Large intestine (tissue), 3 donors: Measurements from ENCODE around the gene RASSF1. TPM values are rescaled to one million over a fixed set of nuclear protein-coding genes. Genes with fewer than 3 reads are reported as not detected.
A peak's percentile ranks its signal among the peaks of the same experiment; 100 is the strongest.

Experiments
- DNase-seq, 2 donors: peaks; one replicate each; pipeline versions ENCODE4 v3.0.0 to v3.0.0-alpha.2; 2013
- H3K27ac ChIP-seq: one replicate; pipeline ENCODE4 v1.5.1; 2013; ENCODE audit warnings: low read length
- H3K27me3 ChIP-seq: 2 replicates; pipeline ENCODE4 v1.6.1; 2013; ENCODE audit warnings: low read length; ENCODE audit not compliant: control insufficient read depth, insufficient read depth
- H3K36me3 ChIP-seq: 2 replicates; pipeline ENCODE4 v1.6.1; 2013; ENCODE audit warnings: low read length; ENCODE audit not compliant: control insufficient read depth, insufficient read depth
- H3K4me1 ChIP-seq: one replicate; pipeline ENCODE4 v1.6.1; 2013; ENCODE audit warnings: low read length; ENCODE audit not compliant: control insufficient read depth, insufficient read depth
- H3K4me3 ChIP-seq: one replicate; pipeline ENCODE4 v1.5.1; 2013; ENCODE audit warnings: low read length
- H3K9me3 ChIP-seq: one replicate; pipeline ENCODE4 v1.6.1; 2013; ENCODE audit warnings: mild to moderate bottlenecking, low read depth, low read length, moderate library complexity; ENCODE audit not compliant: control insufficient read depth
- WGBS: methylation state at CpG from one replicate; pipeline ENCODE4 v1.1.5; 2013; ENCODE audit warnings: low lambda C conversion rate; ENCODE audit not compliant: insufficient coverage; 5-methylcytosine and 5-hydroxymethylcytosine counted together
- polyA plus RNA-seq: library from polyadenylated mRNA; unstranded; fragments of 120-200 nt; gene quantifications from one replicate; pipeline ENCODE4 v1.2.1, GENCODE V29; 2013

RASSF1 gene
- polyA plus RNA-seq, 1 donor, result 19.5 TPM

DNA sequence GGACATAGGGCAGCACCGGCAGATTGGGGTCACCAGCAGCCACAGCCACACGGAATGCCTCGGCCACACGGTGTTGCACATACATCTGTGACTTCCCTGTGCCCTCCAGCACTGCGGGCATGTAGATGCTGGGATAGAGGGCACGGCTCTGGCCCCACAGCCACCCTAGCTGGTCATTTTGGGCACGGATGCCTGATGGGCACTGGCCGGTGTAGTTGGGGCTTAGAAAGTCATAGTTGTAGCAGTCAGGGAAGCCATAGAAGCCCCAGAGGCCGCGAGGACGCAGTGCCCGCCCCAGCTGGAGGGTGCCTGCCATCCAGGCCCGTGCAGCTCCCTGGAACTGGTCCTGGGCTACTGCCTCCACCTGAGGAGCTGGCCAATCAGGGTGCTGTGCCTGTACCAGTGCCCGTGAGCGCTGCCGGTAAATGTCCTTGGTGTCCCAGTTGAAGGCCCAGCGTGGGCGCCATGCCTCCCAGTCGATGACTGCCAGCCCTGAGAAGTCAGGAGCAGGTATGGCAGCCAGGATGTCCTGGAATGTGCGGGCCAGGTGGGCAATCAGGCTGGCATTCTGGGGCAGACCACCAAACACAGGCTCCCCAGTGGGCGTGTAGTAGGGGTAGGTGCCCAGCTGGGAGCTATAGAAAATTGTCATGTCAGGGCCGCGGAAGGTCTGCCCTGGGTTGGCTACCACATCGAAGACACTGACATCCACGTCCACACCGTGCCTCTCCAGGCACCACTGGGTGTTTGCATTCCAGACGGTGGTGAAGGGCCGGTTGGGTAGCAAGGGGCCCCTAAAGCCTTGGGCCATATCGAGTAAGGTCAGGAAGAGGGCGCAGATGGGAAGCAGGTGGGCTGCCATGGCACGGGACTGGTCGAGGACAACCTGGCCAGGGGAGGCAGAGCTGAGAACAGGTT is 38.3 kb downstream of the RASSF1 start:
- Histone ChIP-seq H3K9me3 (peaks cover 2% of the 10 kb centered on the region), H3K4me3 (no peak overlapping the region), H3K27me3 (no peaks in the 10 kb centered on the region), H3K4me1 (peaks cover 39% of the 10 kb centered on the region), H3K27ac (peak overlapping the region; percentile 49), H3K36me3 (no peaks in the 10 kb centered on the region)
- no CpG with 5 or more reads among the region's 32 CpGs for WGBS
- no peak for DNase-seq

- peaks cover 39% of the 10 kb centered on the region for H3K4me1 ChIP-seq
- no peak for DNase-seq
- no peak overlapping the region for H3K4me3 ChIP-seq
Observed at GRCh38 chr3:50300681-50301254, 39.9 kb downstream of the RASSF1 start.

GRCh38 chr3:50299929-50300680 is 40.5 kb downstream of the RASSF1 start:
- Histone ChIP-seq H3K4me3 (peak overlapping the region; percentile 47), H3K27ac (peak overlapping the region; percentile 69), H3K27me3 (no peaks in the 10 kb centered on the region), H3K4me1 (peaks cover 39% of the 10 kb centered on the region), H3K36me3 (no peaks in the 10 kb centered on the region), H3K9me3 (no peaks in the 10 kb centered on the region)
- peak in 1 of 2 donors; percentile 37 for DNase-seq
- WGBS, result no CpG with 5 or more reads among the region's 12 CpGs

More at GRCh38 chr3:50300681-50301254, 39.9 kb downstream of the RASSF1 start:
- no peaks in the 10 kb centered on the region for H3K9me3 ChIP-seq
- no peaks in the 10 kb centered on the region for H3K36me3 ChIP-seq
- peak overlapping the region; percentile 69 for H3K27ac ChIP-seq
- WGBS, result no CpG with 5 or more reads among the region's 6 CpGs
- H3K27me3 ChIP-seq, result no peaks in the 10 kb centered on the region

DNA sequence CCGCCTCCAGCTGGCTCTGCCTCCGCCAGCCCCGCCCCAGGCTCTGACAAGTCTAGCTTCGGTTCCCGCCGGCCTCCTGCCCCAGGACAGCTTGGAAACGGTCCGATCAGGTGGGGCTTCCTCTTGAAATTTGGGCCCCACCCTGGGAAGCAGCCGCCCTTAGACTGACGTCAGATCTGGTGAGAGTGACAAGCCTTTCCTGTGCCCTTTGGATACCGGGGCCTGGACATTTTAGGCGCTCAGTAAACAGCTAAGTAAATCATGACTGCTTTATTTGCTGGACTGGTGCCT is 41.1 kb downstream of the RASSF1 start:
- peak overlapping the region; percentile 47 for H3K4me3 ChIP-seq
- no peaks in the 10 kb centered on the region for H3K27me3 ChIP-seq
- H3K9me3 ChIP-seq, result no peaks in the 10 kb centered on the region
- peaks cover 39% of the 10 kb centered on the region for H3K4me1 ChIP-seq
- peak overlapping the region; percentile 69 for H3K27ac ChIP-seq
- H3K36me3 ChIP-seq, result no peaks in the 10 kb centered on the region
- no peak for DNase-seq
- no CpG with 5 or more reads among the region's 12 CpGs for WGBS

- H3K9me3 ChIP-seq, result no peaks in the 10 kb centered on the region
- H3K27me3 ChIP-seq, result no peaks in the 10 kb centered on the region
- H3K4me3 ChIP-seq, result peak within 1 kb of the TSS; percentile 69
- no peaks in the 10 kb centered on the region for H3K36me3 ChIP-seq
- H3K4me1 ChIP-seq, result peaks cover 39% of the 10 kb centered on the region
- no CpG with 5 or more reads among the region's 61 CpGs for WGBS
- DNase-seq, result peak; percentile 99 to 100
- H3K27ac ChIP-seq, result peak within 1 kb of the TSS; percentile 81
Observed at GRCh38 chr3:50298836-50299637, 41.6 kb downstream of the RASSF1 start, which contains the start of the genes HYAL3 and NAA80. Gene HYAL3 (minus strand): TSS chr3:50299405. CDS start chr3:50295602, 3,803 bp downstream. Gene NAA80 (minus strand): TSS chr3:50299405. CDS start chr3:50297463, 1,942 bp downstream.

GRCh38 chr3:50297896-50298725 is 42.5 kb downstream of the RASSF1 start:
- WGBS, result no CpG with 5 or more reads among the region's 9 CpGs
- peak overlapping the region; percentile 69 for H3K4me3 ChIP-seq

DNA sequence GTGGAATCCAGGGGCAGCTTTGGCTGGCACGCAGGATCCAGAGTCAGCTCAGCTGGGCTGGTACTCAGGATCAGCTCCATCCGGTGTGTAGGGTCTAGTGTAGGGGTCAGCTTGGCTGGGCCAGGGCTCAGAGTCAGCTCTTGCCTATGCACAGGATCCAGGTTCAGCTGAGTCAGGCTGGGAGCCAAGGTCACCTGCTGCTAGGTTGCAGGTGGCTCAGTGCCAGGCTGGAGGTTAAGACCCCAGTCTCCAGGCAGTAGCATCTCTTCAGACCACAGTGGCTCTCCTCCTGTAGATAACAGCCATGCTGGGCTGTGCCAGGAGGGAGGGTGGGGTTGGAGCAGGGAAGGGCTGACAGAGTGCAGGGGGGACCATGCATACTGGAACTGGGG is 43.3 kb downstream of the RASSF1 start:
- Histone ChIP-seq H3K27me3 (no peaks in the 10 kb centered on the region), H3K9me3 (no peaks in the 10 kb centered on the region), H3K4me3 (no peak overlapping the region), H3K27ac (no peak overlapping the region), H3K36me3 (no peaks in the 10 kb centered on the region), H3K4me1 (peaks cover 33% of the 10 kb centered on the region)
- no peak for DNase-seq
- WGBS, result no CpG with 5 or more reads among the region's 2 CpGs

More at GRCh38 chr3:50297896-50298725, 42.5 kb downstream of the RASSF1 start:
- H3K9me3 ChIP-seq, result no peaks in the 10 kb centered on the region
- no peaks in the 10 kb centered on the region for H3K36me3 ChIP-seq
- peak in 1 of 2 donors; percentile 35 for DNase-seq
- peak overlapping the region; percentile 81 for H3K27ac ChIP-seq
- no peaks in the 10 kb centered on the region for H3K27me3 ChIP-seq
- H3K4me1 ChIP-seq, result peaks cover 35% of the 10 kb centered on the region

DNA sequence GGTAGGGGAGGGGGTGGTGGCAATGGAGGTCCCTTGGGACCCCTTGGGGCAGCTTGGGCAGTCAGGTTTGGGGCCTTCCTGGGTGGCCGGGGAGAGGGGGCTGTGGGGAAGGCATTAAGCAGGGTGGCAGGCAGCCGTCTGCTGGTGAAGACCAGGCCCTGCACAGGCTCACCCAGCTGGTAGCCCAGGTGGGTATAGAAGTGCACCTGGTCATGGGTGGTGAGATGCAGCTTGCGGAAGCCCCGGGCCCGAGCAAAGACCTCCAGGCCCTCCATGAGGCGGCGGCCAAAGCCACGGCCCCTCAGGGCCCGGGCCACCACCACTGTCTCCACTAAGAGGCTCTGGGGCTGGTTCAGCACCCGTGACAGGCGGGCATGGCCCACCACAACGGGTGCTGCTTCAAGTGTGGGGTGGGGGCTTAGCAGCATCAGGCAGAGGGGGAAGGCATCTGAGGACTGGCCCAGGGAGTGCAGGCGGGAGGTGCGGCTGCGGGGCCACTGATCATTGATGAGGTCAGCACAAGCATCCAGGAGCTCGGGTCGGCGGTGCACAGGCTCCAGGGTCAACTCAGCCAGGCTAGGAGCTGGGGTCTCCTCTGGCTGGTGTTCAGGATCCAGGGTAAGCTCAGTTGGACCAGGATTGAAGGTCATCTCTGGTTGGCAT is 43.8 kb downstream of the RASSF1 start:
- H3K4me3 ChIP-seq, result no peak overlapping the region
- no CpG with 5 or more reads among the region's 18 CpGs for WGBS
- H3K27me3 ChIP-seq, result no peaks in the 10 kb centered on the region
- no peaks in the 10 kb centered on the region for H3K9me3 ChIP-seq
- no peak overlapping the region for H3K27ac ChIP-seq
- no peak for DNase-seq
- H3K4me1 ChIP-seq, result peaks cover 29% of the 10 kb centered on the region
- no peaks in the 10 kb centered on the region for H3K36me3 ChIP-seq
